CD14-positive monocyte (primary cell): ENCODE results near the gene SSB. TPM values are rescaled to one million over a fixed set of nuclear protein-coding genes. Genes with fewer than 3 reads are reported as not detected.
A peak's percentile ranks its signal among the peaks of the same experiment; 100 is the strongest.
"Not testable (repeated sequence)": the region's sequence is repeated elsewhere in the genome, so short reads cannot be mapped to it uniquely, and the experiment has no call there.

Source experiments
- DNase-seq, 3 donors: peaks; one replicate each; pipeline ENCODE4 v3.0.0-alpha.2; 2011 to 2022
- H2AFZ ChIP-seq: 2 replicates; pipeline ENCODE4 v1.6.0; 2012; ENCODE audit warnings: mild to moderate bottlenecking, low read depth, low read length, inconsistent platforms; ENCODE audit not compliant: insufficient read depth, poor library complexity, severe bottlenecking
- H3K27ac ChIP-seq, 2 donors: 1 replicate in 1 of 2; 2 replicates in 1 of 2; pipeline ENCODE4 v1.5.1; 2012 to 2013; ENCODE audit warnings: low read length in 2 of 2, control low read depth in 1 of 2, inconsistent platforms in 1 of 2, low read depth in 1 of 2, mild to moderate bottlenecking in 1 of 2
- H3K27me3 ChIP-seq, 2 donors: one replicate each; pipeline versions ENCODE4 v1.6.0 to v1.6.1; 2011 to 2013; ENCODE audit warnings: low read length in 2 of 2; ENCODE audit not compliant: control insufficient read depth in 2 of 2, insufficient read depth in 2 of 2
- H3K36me3 ChIP-seq, 2 donors: replicated peaks in 1 of 2; 1 replicate in 1 of 2; 2 replicates in 1 of 2; pipeline versions ENCODE4 v1.5.1 to v1.6.1; 2012 to 2013; ENCODE audit warnings: low read length in 2 of 2, control low read depth in 1 of 2, inconsistent platforms in 1 of 2, mild to moderate bottlenecking in 1 of 2; ENCODE audit not compliant: insufficient read depth in 2 of 2, control insufficient read depth in 1 of 2
- H3K4me1 ChIP-seq, 2 donors: 1 replicate in 1 of 2; 2 replicates in 1 of 2; pipeline versions ENCODE4 v1.5.1 to v1.6.1; 2012 to 2013; ENCODE audit warnings: low read length in 2 of 2, control low read depth in 1 of 2, inconsistent platforms in 1 of 2, mild to moderate bottlenecking in 1 of 2, moderate library complexity in 1 of 2; ENCODE audit not compliant: insufficient read depth in 2 of 2, control insufficient read depth in 1 of 2
- H3K4me2 ChIP-seq: replicated peaks from 2 replicates; pipeline ENCODE3; 2012; ENCODE audit warnings: low read length, moderate library complexity, mild to moderate bottlenecking; ENCODE audit not compliant: poor library complexity, severe bottlenecking; ENCODE audit errors: extremely low read depth
- H3K4me3 ChIP-seq, 3 experiments: fragments of 200-600 bp in 1 of 3; sonication (generic) in 1 of 3; replicated peaks in 1 of 3; 1 replicate in 2 of 3; 2 replicates in 1 of 3; pipeline ENCODE4 v1.5.1; 2011 to 2013; ENCODE audit warnings: low read length in 3 of 3, mild to moderate bottlenecking in 3 of 3, control low read depth in 2 of 3, low read depth in 2 of 3, inconsistent platforms in 1 of 3, moderate library complexity in 1 of 3
- H3K79me2 ChIP-seq: 2 replicates; pipeline ENCODE4 v1.6.0; 2012; ENCODE audit warnings: mild to moderate bottlenecking, control low read depth, inconsistent platforms, low read length, moderate library complexity; ENCODE audit not compliant: insufficient read depth
- H3K9ac ChIP-seq: 2 replicates; pipeline ENCODE4 v1.6.0; 2017; ENCODE audit warnings: low read length, mild to moderate bottlenecking; ENCODE audit not compliant: insufficient read depth, poor library complexity, severe bottlenecking
- H3K9me3 ChIP-seq, 2 donors: replicated peaks in 1 of 2; 1 replicate in 1 of 2; 2 replicates in 1 of 2; pipeline versions ENCODE4 v1.5.1 to v1.6.1; 2012 to 2013; ENCODE audit warnings: low read length in 2 of 2, control low read depth in 1 of 2; ENCODE audit not compliant: control insufficient read depth in 1 of 2, insufficient read depth in 1 of 2
- H4K20me1 ChIP-seq: 2 replicates; pipeline ENCODE4 v1.6.0; 2012; ENCODE audit warnings: mild to moderate bottlenecking, low read length, control low read depth, moderate library complexity; ENCODE audit not compliant: insufficient read depth
- H3K27ac Mint-ChIP-seq, 7 donors: one replicate each; pipeline ENCODE4 v1.8.0; 2020; ENCODE audit warnings: mild to moderate bottlenecking in 7 of 7, mixed read lengths in 7 of 7, moderate library complexity in 6 of 7, inconsistent platforms in 2 of 7
- H3K27me3 Mint-ChIP-seq, 3 donors: one replicate each; pipeline ENCODE4 v1.8.0; 2021 to 2022; ENCODE audit warnings: low read depth in 3 of 3, mild to moderate bottlenecking in 3 of 3, mixed read lengths in 3 of 3, moderate library complexity in 3 of 3, inconsistent platforms in 1 of 3
- H3K36me3 Mint-ChIP-seq, 2 donors: one replicate each; pipeline ENCODE4 v1.8.0; 2020; ENCODE audit warnings: mixed read lengths in 2 of 2, inconsistent platforms in 1 of 2, mild to moderate bottlenecking in 1 of 2
- H3K4me1 Mint-ChIP-seq: one replicate; pipeline ENCODE4 v1.8.0; 2020; ENCODE audit warnings: mild to moderate bottlenecking, mixed read lengths
- H3K4me3 Mint-ChIP-seq, 2 donors: one replicate each; pipeline ENCODE4 v1.8.0; 2020; ENCODE audit warnings: mild to moderate bottlenecking in 2 of 2, mixed read lengths in 2 of 2, moderate library complexity in 1 of 2
- H3K9me3 Mint-ChIP-seq, 7 donors: one replicate each; pipeline ENCODE4 v1.8.0; 2020 to 2022; ENCODE audit warnings: mixed read lengths in 7 of 7, mild to moderate bottlenecking in 6 of 7, moderate library complexity in 6 of 7, inconsistent platforms in 2 of 7
- CTCF ChIP-seq: fragments of 200-600 bp; IDR thresholded peaks from one replicate; pipeline ENCODE4 v1.8.0; 2022; ENCODE audit warnings: antibody characterized with exemption, mild to moderate bottlenecking
- WGBS: methylation state at CpG from one replicate; pipeline ENCODE4 v1.1.5; 2013; ENCODE audit warnings: missing lambda C conversion rate; ENCODE audit not compliant: insufficient coverage; 5-methylcytosine and 5-hydroxymethylcytosine counted together
- intact Hi-C, 2 donors: fragments of 100-400 bp; cut with micrococcal nuclease; formaldehyde crosslinking; loops; one replicate each; pipeline versions ENCODE4 v1.15.0 to v1.15.1; 2023
- polyA plus RNA-seq, 3 donors: library from polyadenylated mRNA; depleted of rRNA in 1 of 3; unstranded in 2 of 3; stranded (reverse) in 1 of 3; fragments of 300-500 nt in 2 of 3; fragments of >200 nt in 1 of 3; fragmentation: Illumina TruSeq in 2 of 3; gene quantifications; 1 replicate in 2 of 3; 2 replicates in 1 of 3; pipeline ENCODE4 v1.2.3, GENCODE V29; 2012 to 2021

SSB gene
- polyA plus RNA-seq, 3 donors: 32.6 to 88.7 (median 60.2) TPM

GRCh38 chr2:169815849-169816248, 17.2 kb downstream of the SSB start:
- H3K79me2 ChIP-seq: no peaks in the 10 kb centered on the region
- no peaks in the 10 kb centered on the region for H4K20me1 ChIP-seq
- no CpG with 5 or more reads among the region's 1 CpG for WGBS
- peaks cover 56 to 80% of the 10 kb centered on the region in 2 donors for H3K36me3 ChIP-seq
- Mint-ChIP-seq H3K4me3 (no peak overlapping the region), H3K9me3 (peaks cover 0 to 10% (median 4%) of the 10 kb centered on the region in 7 donors), H3K36me3 (peaks cover 52 to 74% of the 10 kb centered on the region in 2 donors), H3K27ac (no peak overlapping the region), H3K4me1 (no peaks in the 10 kb centered on the region), H3K27me3 (no peaks in the 10 kb centered on the region)
- no peak overlapping the region for H3K4me2 ChIP-seq
- no peak overlapping the region for H3K9ac ChIP-seq
- TF ChIP-seq CTCF: no peak
- no peak overlapping the region for H3K27ac ChIP-seq
- no peaks in the 10 kb centered on the region for H3K9me3 ChIP-seq
- H2AFZ ChIP-seq: no peak overlapping the region
- intact Hi-C loops: no loop called here
- H3K4me1 ChIP-seq: no peaks in the 10 kb centered on the region
- H3K4me3 ChIP-seq: no peak overlapping the region
- no peaks in the 10 kb centered on the region for H3K27me3 ChIP-seq
- no peak for DNase-seq

GRCh38 chr2:169816961-169817360, 18.3 kb downstream of the SSB start:
- H3K4me3 Mint-ChIP-seq, DNase-seq, H3K4me3 ChIP-seq, H3K79me2 ChIP-seq, H3K9ac ChIP-seq, H4K20me1 ChIP-seq, H3K9me3 Mint-ChIP-seq, H3K27me3 Mint-ChIP-seq, H2AFZ ChIP-seq, H3K9me3 ChIP-seq, H3K4me1 ChIP-seq, H3K27ac ChIP-seq, H3K4me2 ChIP-seq, H3K4me1 Mint-ChIP-seq, intact Hi-C loops, H3K27me3 ChIP-seq: not testable (repeated sequence)
- Mint-ChIP-seq H3K27ac (peak overlapping the region in 1 of 7 donors; percentile 31), H3K36me3 (peaks cover 49 to 74% of the 10 kb centered on the region in 2 donors)
- peaks cover 46 to 69% of the 10 kb centered on the region in 2 donors for H3K36me3 ChIP-seq

GRCh38 chr2:169817369-169817768, 18.7 kb downstream of the SSB start:
- H3K79me2 ChIP-seq, intact Hi-C loops, H3K4me1 Mint-ChIP-seq, H3K9me3 ChIP-seq, H3K4me1 ChIP-seq, DNase-seq, H3K9ac ChIP-seq, H3K4me3 ChIP-seq, H3K27me3 ChIP-seq, H2AFZ ChIP-seq, H3K27ac Mint-ChIP-seq, H3K4me3 Mint-ChIP-seq, H3K9me3 Mint-ChIP-seq, H4K20me1 ChIP-seq, H3K27me3 Mint-ChIP-seq, H3K4me2 ChIP-seq, H3K27ac ChIP-seq: not testable (repeated sequence)
- H3K36me3 Mint-ChIP-seq: peaks cover 45 to 70% of the 10 kb centered on the region in 2 donors
- no CpG with 5 or more reads among the region's 6 CpGs for WGBS
- H3K36me3 ChIP-seq: peaks cover 42 to 65% of the 10 kb centered on the region in 2 donors
